ENCODE results near the gene ZNF695.

The ZNF695 gene

DNA sequence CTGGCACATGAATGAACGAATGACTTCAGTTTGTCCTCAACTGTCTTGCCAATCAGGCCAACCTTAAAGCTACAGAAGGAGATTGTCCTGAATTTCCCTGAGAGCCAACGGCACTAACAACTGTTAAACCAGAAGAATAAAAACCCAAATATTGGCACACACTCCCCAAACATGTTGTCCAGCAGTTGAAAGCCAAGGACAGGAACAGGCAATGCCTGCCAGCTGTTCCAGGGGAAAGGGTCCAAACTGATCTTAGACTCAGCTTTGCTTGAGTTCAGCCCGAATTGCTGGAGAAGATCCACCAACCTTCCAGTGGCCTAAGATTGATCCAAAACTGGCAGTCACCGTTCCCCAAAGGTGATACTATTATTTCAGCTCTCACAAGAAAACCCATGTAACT lies 53.7 kb downstream of the ZNF695 start:
- DNase-seq: no peak

DNA sequence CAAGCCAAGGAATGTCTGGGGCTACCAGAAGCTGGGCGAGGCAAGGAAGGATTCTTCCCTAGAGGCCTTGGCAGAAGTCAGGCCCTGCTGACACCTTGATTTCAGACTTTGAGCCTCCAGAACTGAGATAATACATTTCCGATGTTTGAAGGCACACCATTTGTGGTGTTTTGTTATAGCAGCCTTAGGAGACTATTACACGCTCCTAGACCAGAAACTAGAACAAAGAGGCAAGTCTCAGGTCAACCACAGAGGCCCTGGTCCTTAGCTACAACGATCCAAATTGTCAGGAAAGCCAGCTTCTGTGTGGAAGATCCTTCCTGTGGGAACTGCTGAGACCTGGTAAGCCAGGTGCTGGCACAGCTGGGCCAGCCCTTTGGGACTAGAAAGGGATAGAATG lies 56.4 kb downstream of the ZNF695 start:
- no peak for DNase-seq

DNA sequence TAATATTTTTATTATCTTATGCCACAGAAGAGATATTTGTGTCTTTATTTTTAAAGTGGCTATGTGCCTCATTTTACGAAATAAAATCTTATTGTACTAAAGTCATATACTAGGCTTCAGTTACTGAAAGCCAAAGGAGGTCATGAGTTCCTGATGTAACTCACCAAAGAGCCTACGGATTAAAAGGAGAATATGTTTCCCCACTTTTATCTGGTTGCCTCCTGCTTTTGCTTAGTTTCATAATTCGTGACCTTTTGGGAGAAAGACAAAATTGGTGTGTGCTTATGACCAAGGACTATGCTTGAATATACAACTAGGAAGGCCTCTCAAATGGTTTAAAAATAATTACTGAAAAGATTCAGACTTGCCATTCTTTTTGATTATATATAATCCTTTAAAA lies 57.9 kb downstream of the ZNF695 start:
- no peak for DNase-seq

DNA sequence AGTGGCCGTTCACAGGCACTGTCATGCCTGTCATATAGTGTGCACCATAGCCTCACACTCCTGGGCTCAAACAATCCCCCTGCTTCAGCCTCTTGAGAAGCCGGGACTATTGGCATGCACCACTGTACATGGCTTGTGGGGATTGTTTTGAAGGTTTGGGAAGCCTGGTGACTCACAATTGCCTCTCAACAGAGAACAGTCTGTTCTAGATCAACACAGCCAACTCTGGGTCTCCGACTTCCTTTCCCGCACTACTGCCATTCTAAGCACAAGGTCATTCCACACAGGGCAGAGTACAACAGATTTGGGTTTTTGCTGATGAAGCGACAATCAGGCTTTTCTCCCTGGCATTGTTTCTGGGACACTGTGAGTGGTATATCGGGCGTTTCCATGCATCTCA lies 60.6 kb downstream of the ZNF695 start:
- no peak for DNase-seq

DNA sequence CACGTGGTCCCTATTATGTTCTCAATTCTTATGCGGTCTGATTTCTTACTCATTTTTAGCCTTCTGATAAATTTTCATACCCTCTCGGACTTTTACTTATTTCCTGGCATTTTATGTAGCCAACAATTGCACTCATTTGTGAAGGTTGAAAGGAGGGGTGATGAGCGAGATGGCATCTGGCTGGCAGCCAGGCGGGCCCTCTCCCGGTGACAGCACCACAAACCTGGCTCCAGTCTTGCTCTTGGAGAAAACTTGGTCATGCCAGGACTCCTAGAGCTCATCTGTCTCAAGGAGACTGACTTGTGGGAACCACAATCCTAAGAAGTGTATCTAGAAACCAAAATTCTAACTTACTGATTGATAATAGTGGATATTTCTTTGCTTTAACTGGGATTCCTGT lies 61.5 kb downstream of the ZNF695 start:
- DNase-seq: no peak

All from CD4-positive, alpha-beta T cell treated with Interleukin-15 for 1 hour (primary cell).